Measurements from ENCODE around the gene ULK4.

- TF ChIP-seq, protein P1, sequence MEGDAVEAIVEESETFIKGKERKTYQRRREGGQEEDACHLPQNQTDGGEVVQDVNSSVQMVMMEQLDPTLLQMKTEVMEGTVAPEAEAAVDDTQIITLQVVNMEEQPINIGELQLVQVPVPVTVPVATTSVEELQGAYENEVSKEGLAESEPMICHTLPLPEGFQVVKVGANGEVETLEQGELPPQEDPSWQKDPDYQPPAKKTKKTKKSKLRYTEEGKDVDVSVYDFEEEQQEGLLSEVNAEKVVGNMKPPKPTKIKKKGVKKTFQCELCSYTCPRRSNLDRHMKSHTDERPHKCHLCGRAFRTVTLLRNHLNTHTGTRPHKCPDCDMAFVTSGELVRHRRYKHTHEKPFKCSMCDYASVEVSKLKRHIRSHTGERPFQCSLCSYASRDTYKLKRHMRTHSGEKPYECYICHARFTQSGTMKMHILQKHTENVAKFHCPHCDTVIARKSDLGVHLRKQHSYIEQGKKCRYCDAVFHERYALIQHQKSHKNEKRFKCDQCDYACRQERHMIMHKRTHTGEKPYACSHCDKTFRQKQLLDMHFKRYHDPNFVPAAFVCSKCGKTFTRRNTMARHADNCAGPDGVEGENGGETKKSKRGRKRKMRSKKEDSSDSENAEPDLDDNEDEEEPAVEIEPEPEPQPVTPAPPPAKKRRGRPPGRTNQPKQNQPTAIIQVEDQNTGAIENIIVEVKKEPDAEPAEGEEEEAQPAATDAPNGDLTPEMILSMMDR (IDR thresholded peaks at IDR 0.05; ENCODE audit: insufficient read depth, low read length) = no peak
- TF ChIP-seq POLR2AphosphoS5 (IDR thresholded peaks at IDR 0.05; ENCODE audit: low read depth) = no peak
- TF ChIP-seq, protein P2, sequence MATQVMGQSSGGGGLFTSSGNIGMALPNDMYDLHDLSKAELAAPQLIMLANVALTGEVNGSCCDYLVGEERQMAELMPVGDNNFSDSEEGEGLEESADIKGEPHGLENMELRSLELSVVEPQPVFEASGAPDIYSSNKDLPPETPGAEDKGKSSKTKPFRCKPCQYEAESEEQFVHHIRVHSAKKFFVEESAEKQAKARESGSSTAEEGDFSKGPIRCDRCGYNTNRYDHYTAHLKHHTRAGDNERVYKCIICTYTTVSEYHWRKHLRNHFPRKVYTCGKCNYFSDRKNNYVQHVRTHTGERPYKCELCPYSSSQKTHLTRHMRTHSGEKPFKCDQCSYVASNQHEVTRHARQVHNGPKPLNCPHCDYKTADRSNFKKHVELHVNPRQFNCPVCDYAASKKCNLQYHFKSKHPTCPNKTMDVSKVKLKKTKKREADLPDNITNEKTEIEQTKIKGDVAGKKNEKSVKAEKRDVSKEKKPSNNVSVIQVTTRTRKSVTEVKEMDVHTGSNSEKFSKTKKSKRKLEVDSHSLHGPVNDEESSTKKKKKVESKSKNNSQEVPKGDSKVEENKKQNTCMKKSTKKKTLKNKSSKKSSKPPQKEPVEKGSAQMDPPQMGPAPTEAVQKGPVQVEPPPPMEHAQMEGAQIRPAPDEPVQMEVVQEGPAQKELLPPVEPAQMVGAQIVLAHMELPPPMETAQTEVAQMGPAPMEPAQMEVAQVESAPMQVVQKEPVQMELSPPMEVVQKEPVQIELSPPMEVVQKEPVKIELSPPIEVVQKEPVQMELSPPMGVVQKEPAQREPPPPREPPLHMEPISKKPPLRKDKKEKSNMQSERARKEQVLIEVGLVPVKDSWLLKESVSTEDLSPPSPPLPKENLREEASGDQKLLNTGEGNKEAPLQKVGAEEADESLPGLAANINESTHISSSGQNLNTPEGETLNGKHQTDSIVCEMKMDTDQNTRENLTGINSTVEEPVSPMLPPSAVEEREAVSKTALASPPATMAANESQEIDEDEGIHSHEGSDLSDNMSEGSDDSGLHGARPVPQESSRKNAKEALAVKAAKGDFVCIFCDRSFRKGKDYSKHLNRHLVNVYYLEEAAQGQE (IDR thresholded peaks at IDR 0.05; ENCODE audit: insufficient replicate concordance, low read depth) = no peak
These were observed 664.2 kb downstream of the ULK4 start for GRCh38 chr3:41297750-41298149.
